ENCODE measurements around the gene TAF10. TPM values are rescaled to one million over a fixed set of nuclear protein-coding genes. Genes with fewer than 3 reads are reported as not detected.

Gene TAF10
- total RNA-seq, 1 donor from 2014 or later: 83.6 TPM

GRCh38 chr11:6646071-6646470 lies 34.1 kb upstream of the TAF10 start:
- intact Hi-C loops (cut with DNase I): no loop called here
- peak; percentile 87 for DNase-seq

GRCh38 chr11:6642957-6643356 lies 30.9 kb upstream of the TAF10 start:
- intact Hi-C loops (cut with DNase I): no loop called here
- DNase-seq: no peak
- no peak for ATAC-seq (ENCODE audit: poor library complexity)

More at GRCh38 chr11:6646071-6646470, 34.1 kb upstream of the TAF10 start:
- ATAC-seq (ENCODE audit: poor library complexity): peak; percentile 77

- ATAC-seq (ENCODE audit: poor library complexity) (no peak), DNase-seq (no peak)
- intact Hi-C loops (cut with DNase I): no loop called here
Observed at GRCh38 chr11:6640985-6641701, 29.1 kb upstream of the TAF10 start.

- no peak for DNase-seq
- ATAC-seq (ENCODE audit: poor library complexity): no peak
- intact Hi-C loops (cut with DNase I): no loop called here
Observed at GRCh38 chr11:6640036-6640984, 28.3 kb upstream of the TAF10 start.

- DNase-seq (no peak), ATAC-seq (ENCODE audit: poor library complexity) (no peak)
- intact Hi-C loops (cut with DNase I): no loop called here
Observed at GRCh38 chr11:6638429-6638828, 26.4 kb upstream of the TAF10 start.

- ATAC-seq (ENCODE audit: poor library complexity) (peak; percentile 60), DNase-seq (peak; percentile 58)
- intact Hi-C loops (cut with DNase I): no loop called here
Observed at GRCh38 chr11:6637871-6638270, 25.9 kb upstream of the TAF10 start.

GRCh38 chr11:6636480-6636879 lies 24.5 kb upstream of the TAF10 start:
- intact Hi-C loops (cut with DNase I): no loop called here
- DNase-seq (no peak), ATAC-seq (ENCODE audit: poor library complexity) (no peak)

- peak; percentile 64 for ATAC-seq (ENCODE audit: poor library complexity)
- DNase-seq: peak; percentile 84
- intact Hi-C loops (cut with DNase I): no loop called here
Observed at GRCh38 chr11:6635082-6635932, 23.3 kb upstream of the TAF10 start.

GRCh38 chr11:6634534-6634933 lies 22.5 kb upstream of the TAF10 start:
- ATAC-seq (ENCODE audit: poor library complexity) (no peak), DNase-seq (no peak)
- intact Hi-C loops (cut with DNase I): no loop called here

GRCh38 chr11:6633422-6634408 lies 21.7 kb upstream of the TAF10 start:
- DNase-seq (peak; percentile 84), ATAC-seq (ENCODE audit: poor library complexity) (peak; percentile 67)
- intact Hi-C loops (cut with DNase I): no loop called here

GRCh38 chr11:6632116-6633073 lies 20.4 kb upstream of the TAF10 start:
- ATAC-seq (ENCODE audit: poor library complexity): no peak
- intact Hi-C loops (cut with DNase I): no loop called here

GRCh38 chr11:6631361-6631890 lies 19.4 kb upstream of the TAF10 start:
- DNase-seq: no peak
- ATAC-seq (ENCODE audit: poor library complexity): no peak
- intact Hi-C loops (cut with DNase I): no loop called here

More at GRCh38 chr11:6632116-6633073, 20.4 kb upstream of the TAF10 start:
- DNase-seq: no peak

GRCh38 chr11:6630632-6631291 lies 18.7 kb upstream of the TAF10 start:
- intact Hi-C loops (cut with DNase I): no loop called here
- ATAC-seq (ENCODE audit: poor library complexity) (no peak), DNase-seq (no peak)

- DNase-seq: no peak
- no peak for ATAC-seq (ENCODE audit: poor library complexity)
- intact Hi-C loops (cut with DNase I): no loop called here
Observed at GRCh38 chr11:6629892-6630631, 18.0 kb upstream of the TAF10 start.

GRCh38 chr11:6629573-6629891 lies 17.5 kb upstream of the TAF10 start:
- intact Hi-C loops (cut with DNase I): no loop called here
- ATAC-seq (ENCODE audit: poor library complexity): no peak
- DNase-seq: no peak

Measured in Right ventricle myocardium superior (tissue), 1 donor.